COLO668 (cell line): ENCODE results near the gene CTPS2.

Experiments
- DNase-seq: peaks from one replicate; lab custom pipeline; 2025; ENCODE audit not compliant: unreplicated experiment; lab: John Stamatoyannopoulos, UW

CTPS2 gene

GRCh38 chrX:16573781-16574180 lies 138.7 kb downstream of the CTPS2 start:
- DNase-seq, result no peak

GRCh38 chrX:16567681-16568080 lies 144.8 kb downstream of the CTPS2 start:
- no peak for DNase-seq

- no peak for DNase-seq
Observed at GRCh38 chrX:16566571-16566970, 145.9 kb downstream of the CTPS2 start.

- no peak for DNase-seq
Observed at GRCh38 chrX:16560173-16560572, 152.3 kb downstream of the CTPS2 start.

DNA sequence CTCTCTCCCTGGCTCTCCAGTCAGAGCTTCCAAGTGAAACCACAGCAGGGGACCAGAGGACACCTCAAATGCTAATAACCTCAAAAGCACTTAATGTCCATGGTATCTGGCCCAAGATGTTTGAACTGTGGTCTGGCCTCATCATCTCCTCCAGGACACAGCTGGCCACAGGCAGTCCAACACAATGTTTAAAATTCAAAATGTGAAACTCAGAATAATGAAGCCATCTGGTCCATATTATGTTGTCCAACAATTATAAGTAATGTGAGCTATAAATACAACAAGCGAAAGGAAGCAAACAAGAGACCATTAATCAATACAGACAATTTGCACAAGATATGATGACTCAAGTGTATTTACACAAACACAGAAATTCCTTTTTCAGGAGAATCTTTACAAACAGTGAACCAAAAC lies 153.3 kb downstream of the CTPS2 start:
- DNase-seq, result peak; percentile 12

- no peak for DNase-seq
Observed at GRCh38 chrX:16558489-16558888, 154.0 kb downstream of the CTPS2 start.

DNA sequence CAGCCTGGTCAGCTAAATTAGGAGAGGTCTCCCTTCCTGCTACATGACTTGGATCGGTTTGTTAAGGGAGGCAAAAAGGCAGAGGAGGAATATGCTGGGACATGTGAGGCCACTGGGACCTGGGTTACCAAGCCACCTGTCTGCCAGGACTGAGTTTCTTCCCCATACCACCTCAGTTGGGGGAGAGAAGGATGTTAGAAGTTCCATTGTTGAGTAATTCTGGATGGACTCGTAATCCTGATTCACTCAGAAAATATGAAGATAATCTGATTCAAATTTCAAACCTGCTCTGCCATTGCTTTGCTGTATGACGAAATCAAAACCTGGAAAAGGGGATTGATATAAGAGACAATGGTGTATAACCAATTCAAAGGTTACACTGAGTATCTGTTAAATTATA lies 159.9 kb downstream of the CTPS2 start:
- DNase-seq, result no peak

- DNase-seq, result no peak
Observed at GRCh38 chrX:16547644-16548043, 164.8 kb downstream of the CTPS2 start.

GRCh38 chrX:16544969-16545368 lies 167.5 kb downstream of the CTPS2 start:
- DNase-seq, result no peak
